Activated CD4-positive, alpha-beta T cell treated with anti-CD3 and anti-CD28 coated beads for 48 hours (primary cell): ENCODE measurements around the gene FNDC5.

ENCODE experiments used
- DNase-seq: peaks from one replicate; pipeline ENCODE4 v3.0.0-alpha.2; 2020

FNDC5 gene

DNA sequence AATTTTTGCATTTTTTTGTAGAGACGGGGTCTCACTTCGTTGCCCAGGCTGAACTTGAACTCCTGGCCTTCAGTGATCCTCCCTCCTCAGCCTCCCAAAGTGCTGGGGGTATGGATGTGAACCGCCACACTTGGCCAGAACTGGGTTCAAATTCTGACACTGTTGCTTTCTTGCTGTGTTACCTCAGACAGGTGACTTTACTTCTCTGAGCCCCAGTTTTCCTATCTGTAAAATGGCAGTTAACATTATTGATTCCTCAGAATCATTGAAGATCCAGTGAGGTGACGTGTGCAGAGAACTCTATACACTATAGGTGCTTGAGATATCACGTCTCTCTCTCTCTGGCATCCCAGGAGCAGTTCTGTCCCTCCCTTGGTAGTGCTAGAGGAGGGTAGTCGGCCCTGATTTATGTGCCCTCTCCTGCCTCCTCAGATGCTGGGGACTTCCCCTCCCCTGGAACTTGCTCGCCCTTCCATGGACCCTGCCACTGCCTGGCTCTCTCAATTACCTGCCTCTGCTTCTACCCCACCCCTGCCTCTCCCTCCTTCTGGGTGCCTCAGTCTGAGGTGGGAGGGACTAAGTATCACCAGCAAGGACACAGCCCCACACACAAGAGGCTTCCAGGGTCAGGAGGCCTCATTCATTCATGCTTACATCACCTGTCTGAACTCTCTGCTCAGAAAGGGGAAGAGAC is 12.8 kb upstream of the FNDC5 start:
- DNase-seq = no peak

DNA sequence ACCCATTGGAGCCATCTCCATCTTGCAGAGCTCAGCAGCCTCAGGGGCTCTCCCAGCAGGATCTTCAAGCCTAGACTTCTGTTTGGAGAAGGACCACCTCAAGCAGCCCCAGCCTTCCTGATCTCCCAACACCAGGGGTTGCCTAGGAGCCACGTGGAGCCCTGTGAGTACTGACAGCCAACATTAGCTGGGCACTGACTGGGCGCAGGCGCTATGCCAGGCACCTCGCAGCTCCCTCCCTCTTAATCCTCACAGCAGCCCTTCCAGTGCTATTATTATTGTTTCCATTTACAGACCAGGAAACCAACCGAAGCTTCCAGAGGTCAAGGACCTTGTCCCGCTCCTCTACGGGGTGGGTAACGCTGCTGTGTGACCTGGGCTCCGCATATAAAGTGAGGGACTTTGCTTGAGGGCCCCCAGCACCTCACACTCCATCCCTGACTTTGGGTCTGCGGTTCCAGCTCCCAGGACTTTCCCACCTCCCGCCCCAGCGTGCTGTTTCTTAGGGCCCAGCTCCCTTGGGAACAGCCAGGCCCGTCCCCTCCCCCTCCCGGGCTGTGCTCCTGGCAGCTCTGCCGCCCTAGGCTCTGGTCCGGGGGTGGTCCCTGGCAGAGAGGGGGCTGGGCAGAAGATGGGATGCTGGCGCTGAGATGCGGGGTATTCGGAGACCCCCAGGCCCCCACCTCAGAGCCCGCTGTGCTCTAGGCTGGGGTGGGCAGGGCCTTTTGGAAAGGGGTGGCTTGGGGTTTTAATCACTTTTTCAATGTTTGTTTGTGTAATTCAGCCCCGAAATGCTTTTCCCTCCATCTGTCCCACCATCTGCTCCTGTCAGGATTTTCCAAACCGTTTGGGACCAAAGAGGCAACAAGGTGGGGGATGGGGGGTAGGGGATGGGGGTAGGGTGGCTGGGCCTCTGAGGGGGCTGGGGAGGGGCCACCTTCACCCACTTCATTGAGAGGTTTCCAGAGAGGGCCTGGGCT is 11.4 kb upstream of the FNDC5 start:
- DNase-seq = no peak

DNA sequence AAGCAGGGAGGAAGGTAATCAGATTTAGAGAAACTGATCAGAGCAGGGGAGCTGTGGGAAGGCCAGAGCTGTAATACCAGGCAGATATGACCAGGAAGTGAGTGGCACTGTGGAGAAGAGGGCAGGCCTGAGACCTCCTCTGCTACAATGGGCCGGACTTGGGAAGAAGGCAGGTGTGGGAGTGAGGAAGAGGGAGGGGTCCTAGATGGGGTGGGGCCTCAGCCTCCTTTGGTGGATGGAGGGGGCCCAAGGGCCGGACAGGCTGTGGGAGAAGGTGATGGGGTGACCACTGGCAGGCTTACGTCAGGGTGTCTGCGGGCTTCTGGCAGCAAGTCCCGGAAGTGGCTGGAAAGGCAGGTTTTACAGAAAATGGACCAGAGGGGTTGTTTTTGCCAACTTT is 10.6 kb upstream of the FNDC5 start:
- no peak for DNase-seq

DNA sequence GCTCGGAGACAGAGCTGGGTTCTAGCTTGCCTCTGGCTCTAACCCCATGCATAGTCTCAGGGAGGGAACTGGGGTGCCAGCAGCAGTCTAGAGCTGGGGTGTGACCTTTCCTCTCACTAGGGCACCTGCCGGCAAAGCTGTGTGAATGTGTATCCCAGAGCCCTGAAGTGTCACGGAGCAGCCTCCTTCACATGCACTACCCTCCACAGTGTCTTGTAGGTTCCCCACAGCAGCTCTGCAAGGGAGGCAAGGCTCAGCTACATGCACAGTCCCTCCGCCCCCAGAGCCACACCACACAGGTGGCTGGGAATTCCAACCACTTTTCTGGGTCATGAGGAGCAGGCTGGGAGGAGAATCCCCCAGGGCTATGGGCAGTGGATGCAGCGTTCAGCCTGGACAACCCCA is 7.9 kb upstream of the FNDC5 start:
- DNase-seq = no peak

DNA sequence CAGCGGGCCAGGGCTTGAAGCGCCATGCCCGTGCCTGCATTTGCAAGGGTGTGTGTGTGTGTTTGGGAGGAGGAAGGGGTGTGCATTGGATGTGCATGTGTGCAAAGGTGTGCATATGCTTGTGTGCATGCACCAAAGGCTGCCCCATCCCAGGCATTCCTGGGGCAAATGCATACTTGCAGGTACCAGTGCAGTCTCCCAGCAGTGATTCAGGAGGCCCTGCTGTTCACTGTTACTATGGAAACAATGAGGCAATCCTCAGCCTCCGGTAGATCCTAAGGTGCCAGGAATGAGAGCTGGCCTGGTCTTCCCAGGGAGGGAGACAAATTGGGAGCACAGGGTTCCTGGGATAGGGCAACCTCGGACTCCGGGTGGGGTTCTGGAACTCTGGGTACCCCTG is 7.5 kb upstream of the FNDC5 start:
- DNase-seq = no peak

DNA sequence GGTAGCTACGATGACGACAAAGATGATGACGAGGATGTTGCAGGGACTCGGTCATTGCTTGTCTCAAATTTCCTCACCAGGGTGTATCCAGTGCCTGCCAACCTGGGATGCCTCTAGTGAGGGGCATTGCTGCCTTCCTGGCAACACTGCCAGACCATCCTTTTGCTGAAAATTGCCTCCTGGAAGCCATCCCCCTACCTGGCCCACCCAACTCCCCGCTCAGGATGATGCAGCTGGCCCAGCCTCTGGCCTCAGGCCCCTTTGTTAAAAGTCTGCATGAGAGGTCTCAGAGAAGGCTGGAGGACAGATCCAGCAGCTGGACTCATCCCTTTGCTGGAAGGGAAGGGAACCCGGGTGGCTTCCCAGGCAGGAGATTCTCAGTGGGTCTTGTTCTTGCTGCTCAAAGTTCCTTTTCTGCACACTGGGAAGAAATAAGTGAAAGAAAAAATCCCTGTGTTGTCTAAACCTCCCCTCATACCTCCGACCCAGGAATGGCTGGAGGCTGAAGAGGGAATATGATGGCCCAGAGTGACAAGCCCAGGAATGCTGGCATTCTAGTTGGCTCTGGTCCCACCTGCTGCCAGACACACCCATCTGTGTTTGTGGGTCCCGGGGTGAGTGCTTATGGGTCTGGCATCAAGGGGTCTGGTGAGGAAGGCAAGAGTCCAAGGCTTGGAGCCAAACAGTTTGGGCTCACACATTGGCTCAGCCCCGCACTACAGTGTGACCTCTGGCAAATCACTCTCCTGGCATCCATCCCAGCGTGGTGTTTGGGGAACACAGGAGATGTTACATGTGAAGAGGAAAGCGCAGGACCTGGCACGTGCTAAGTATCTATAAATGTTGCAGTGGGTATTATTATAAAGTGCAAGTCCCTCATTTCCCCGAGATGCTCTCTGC is 6.7 kb upstream of the FNDC5 start:
- DNase-seq = no peak

DNA sequence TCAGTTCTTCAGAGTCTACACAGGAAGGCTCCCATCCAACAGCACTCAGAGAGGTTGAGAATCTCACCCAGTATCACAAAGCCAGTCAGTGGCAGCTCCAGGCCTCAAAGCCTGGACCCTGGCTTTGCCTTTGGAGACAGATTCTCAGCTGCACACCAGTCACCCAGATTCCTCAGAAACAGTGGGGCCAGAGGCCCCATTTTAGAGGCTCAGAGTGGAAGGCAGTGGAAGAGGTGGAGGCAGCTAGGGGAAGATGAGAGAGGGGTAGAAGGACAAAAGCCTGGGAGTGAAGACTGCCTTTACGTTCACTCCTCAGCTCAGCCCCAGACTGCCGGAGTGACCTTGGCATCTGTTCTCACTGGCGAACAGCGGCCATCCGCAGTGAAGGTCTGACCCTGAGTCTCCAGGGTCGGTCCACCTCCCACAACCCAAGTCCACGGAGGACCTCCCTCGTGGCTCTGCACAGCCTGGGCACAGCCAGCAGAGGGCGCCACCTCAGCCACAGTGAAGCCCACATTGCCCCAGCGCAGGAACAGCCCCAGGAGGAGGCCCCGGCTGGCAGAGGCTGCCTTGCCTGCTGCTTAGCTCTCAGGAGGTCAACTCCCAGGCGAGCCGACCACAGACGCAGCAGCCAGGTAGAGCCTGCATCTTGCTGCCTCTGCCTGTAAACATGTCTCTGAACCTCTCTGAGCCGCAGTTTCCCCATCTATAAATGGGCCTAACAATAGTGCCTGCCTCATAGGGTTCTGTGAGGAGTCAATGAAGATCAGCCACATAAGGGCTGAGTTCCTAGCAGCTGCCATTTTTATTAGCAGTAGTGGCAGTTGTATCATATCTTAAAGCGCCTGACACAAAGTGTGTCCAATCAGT is 5.9 kb upstream of the FNDC5 start:
- peak; percentile 59 for DNase-seq

DNA sequence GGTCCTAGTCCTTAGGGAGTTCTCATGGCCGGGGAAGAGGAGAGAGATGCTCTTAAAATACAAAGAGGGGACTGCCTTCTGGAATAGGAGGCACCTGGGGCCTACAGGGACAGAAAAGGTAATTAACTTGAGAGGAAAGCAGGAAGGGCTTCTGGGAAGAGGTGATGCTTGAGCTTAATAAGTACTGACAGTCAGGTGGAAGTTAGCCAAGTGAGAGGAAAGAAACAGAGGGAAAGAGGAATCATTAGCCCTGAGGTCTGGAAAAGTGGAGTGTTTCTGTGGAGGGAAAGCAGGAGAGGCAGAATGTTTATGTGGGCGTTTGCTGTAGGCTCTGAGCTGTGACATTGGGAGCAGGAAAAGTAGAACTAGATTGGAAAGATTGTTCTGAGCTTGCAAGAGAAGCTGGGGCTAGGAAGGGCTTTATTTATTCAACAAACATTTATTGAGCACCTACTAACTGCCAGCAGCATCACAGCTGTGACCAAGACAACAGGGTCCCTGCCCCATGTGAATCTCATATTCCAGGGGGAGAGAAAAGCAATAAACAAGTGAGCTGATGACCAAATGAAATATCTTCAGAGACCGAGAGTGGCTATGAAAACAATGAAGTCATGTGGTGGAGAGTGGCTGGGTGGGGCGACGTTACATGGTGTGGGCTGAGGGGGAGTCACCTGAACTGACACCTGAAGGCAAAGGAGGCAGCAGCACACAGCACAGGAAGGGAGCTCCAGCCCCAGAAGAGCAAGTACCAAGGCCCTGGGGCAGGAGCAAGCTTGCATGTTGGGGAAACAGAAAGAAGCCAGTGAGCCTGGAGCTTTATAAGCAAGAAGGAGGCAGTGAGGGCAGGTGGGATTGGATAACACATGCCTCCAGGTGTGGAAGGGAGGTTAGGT is 4.4 kb upstream of the FNDC5 start:
- DNase-seq = no peak

DNA sequence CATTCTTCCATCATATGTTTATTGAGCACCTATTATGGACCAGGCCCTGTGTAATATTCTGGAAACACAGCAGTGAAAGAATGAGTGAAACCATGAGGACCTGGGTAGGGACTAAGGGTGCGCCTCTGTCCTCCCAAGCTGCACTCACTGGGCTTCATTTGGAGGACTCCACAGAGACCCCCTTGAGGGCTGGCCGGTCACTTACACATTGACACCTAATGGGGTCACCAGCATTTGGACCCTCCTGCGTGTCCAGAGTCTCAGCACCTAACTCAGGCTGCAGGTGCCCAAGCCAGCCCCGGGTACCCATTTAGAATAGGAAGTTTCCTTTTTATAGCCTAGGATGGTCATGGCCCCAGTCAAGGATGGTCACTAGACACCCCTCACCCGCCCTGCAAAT is 2.8 kb upstream of the FNDC5 start:
- no peak for DNase-seq

DNA sequence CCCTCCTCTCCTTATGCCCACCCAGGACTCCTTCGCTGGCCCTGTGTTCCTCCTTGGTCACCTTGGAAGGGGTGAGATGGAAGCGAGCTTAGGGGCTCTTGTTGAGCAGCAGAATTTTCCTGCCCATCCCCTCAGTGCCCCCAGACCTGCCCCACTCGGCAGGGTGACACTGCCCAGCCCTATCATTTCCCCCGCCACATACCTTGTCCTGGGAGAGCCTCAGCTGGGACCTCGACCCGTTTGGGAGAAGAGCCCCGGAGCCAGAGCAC is 1.4 kb upstream of the FNDC5 start:
- no peak for DNase-seq

DNA sequence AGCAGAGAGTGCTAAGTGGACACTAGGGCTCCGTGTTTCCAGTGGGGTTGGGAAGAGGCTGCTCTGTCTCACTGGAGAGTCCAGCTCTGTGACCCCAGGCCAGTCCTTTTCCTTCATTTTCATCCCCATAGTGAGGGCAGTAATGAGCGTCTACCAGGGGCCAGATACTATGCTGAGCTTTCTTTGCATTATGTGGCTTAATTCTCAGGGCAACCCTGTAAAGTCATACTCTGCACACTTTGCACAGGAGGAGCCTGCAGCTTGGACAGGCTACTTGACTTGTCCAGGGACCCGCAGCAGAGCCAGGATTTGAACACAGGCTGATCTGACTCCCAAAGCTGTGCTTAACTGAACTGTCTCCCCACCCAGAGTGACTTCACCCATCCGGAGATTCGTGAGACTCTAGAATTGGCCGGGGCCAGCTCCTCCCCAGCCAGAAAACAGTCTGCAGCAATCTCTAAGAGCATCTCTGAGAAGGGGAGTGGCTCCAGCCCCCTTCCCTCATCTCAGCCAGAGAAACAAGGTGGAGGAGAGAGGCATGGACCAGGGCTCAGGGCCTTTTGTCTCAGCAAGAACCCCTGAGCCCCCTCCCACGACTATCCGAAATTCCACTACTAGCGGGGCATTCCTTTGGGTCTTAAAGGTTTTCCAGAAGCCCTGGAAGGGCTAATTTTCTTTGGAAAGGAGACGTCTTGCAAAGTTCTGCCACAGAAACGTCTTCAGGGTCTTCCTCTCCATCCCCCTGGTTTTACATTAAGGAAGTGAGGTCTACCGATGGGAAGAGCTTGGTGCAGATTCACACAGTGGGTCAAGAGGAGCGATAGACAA is 866 bp upstream of the FNDC5 start:
- DNase-seq = no peak

DNA sequence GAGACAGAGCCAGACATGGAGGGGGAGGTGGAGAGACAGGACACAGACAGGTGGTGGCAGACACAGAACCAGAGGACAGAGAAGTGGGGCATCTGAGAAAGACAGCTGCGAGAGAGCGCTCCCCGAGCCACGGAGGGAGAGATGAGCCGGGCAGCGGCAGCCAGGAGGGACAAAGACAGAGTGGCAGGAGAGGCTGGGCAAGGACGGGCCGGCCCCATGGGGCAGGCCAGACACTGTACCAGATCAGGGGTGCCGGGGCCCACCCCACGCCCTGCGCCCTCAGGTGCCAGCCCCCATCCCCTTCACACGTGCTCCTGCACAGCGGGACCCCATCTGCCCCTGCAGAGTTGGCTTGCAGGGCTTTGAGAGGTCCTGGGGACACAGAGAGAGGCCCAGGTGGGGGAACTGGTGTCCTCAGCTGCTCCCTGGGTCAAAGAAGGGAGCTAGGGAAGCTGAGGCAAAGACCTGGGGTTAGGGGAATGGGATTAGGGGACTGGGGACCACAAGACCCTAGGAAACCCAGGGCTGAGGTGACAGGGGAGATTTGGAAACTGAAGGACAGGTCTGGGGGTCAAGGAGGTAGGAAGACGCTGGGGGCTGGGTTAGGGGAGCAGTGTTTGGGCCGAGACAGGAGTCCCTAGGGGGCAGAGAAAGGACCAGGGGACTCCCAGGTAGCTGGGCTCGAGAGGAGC is 643 bp downstream of the FNDC5 start:
- DNase-seq = no peak

DNA sequence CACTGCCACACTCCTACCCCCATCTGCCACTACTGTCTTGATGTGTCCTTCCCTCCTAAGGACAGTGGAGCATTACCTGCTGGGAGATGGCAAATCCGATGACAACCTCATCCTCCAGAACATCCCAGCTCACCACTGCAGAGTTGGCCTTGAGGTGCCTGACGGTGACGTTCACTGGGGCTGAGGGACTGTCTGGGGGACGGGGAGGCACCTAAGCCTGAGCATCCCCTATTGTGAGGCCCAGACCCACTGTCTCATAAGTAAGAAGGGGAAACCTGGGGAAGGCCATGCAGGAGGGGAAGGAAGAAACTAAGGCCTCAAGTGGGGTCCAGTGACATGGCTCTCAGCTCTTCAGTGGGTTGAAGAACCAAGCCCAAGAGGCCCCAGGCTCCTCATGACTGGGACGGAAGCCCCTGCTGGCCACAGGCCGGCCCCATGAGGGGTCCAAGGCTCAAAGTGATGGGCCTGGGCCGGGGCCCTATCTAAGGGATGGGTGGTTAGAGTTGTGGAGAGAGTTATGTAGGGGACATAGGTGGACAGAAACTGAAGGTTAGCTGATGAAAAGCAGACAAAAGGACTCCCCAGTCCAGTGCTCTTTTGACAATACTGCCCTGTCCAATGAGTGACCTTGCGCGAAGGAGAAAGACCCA is 1.8 kb downstream of the FNDC5 start:
- DNase-seq = no peak

DNA sequence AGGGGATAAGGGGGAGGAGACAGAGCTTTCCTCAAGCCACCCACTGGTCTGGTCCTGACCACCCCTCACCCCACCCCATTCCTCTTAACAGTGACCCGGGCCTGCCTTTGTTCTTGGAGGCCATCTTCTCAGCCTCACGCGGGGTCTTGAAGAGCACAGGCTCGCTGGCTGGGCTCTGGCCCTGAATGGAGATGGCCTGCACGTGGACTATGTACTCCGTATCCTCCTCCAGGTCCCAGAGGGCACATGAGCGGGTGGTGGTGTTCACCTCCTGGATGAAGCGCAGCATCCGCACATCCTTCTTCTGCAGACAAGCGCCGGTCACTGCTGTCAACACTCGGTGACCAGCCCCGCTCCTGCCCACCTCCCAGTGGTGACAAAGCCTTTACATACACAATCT is 2.6 kb downstream of the FNDC5 start:
- no peak for DNase-seq

DNA sequence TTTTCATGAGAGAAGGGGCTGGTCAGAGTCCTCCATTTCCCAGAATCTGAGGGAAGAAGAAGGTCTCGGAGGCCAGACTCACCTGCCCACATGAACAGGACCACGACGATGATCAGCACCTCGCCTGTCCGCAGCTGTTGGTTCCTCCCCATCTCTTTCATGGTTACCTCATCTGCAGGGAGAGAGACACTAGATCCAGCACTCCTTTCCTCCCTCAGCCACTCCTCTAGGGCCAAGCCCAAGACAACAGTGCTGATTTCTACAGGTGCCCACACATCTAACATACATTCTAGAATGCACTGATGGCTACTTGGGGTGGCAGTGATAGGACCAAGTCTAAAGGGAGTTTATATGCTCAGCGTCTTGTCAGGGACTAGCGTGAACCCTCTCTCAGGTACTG is 3.0 kb downstream of the FNDC5 start:
- DNase-seq = no peak

DNA sequence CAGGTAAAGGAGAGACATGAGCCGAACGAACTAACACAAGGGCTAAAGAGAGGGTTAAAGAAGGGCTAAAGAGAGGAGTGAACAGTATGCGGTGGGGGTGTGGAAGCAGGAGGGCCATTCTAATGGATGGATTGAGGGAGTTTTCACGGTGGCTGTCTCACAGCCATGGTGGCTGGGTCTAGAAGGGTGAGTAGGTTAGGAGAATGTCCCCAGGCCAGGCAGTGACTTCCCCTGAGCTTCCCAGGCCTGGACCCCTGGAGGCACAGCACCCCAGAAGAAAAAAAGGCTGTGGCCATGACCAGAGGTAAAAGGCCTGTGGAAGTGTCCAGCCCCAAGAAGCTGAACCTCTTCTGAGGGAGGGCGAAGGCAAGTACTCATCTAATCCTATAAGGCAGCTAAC is 3.6 kb downstream of the FNDC5 start:
- DNase-seq = no peak

DNA sequence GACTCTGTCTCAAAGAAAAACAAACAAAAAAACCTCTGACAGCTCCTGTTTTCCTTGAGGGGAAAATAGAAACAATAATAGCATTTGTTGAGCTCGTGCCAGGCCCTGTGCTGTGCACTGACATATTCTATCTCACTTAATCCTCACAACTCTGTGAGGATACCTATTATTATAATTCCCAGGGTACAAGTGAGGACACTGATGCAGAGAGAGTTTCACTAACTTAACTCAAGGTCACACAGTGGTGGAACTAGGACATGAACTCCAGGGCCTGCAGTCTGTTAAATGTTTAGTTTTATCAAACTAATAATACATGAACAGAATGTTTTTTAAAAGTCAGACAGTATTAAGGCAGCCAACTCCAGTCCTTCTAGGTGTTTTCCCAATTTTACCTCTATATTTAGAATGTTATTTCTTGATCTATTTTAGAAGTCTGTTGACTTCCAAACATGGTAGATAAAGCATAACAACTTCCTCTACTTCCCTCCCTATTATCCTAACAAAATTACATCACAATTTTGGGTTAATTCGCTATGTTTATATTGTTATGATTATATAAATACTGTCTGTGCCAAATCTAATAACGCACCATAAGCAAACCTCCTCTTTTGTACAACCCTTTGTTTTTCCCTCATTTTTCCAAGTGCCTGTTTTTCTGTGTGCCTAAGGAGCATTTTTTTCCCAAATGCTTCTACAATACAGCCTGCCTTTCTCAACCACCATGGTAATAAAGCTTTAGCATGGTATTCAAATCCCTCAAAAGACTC is 4.9 kb downstream of the FNDC5 start:
- no peak for DNase-seq

DNA sequence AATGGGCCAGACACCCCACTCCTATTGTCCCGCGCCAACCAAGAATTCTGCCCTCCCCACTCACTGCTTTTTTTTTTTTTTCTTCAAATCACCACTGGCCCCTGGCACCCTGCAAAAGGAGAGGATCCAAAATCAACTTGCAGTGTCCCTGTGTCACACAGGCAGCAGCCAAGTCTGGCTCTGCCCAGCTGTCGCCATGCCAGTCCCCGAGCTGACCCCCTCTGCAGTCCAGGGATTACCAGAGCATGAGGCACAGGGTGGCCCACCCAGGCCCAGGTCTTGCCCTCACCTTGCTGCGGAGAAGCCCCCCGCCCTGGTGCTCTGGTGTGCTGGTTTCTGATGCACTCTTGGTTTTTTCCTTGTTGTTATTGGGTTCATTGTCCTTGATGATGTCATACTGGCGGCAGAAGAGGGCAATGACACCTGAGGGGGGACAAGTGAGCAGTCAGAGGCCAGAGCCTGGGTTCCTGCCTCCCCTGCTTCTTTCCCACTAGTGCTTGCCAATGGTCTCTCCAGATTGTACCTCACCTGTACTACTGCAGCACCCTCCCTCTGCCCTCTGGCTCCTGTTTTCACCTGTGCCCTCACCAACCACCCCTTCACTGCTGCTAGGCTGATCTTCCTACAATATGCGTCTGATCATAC is 6.2 kb downstream of the FNDC5 start:
- DNase-seq = no peak
